Nephron progenitor cell (in vitro differentiated cells): ENCODE results near the gene ZNF581.

Experiments used
- DNase-seq: peaks from one replicate; pipeline ENCODE4 v3.0.0; 2021
- H3K27ac Mint-ChIP-seq: 2 replicates; pipeline ENCODE4 v1.8.0; 2021; ENCODE audit warnings: mild to moderate bottlenecking, moderate library complexity, mixed read lengths
- H3K27me3 Mint-ChIP-seq: 2 replicates; pipeline ENCODE4 v1.8.0; 2021; ENCODE audit warnings: mild to moderate bottlenecking, low read depth, mixed read lengths; ENCODE audit not compliant: poor library complexity
- H3K36me3 Mint-ChIP-seq: 2 replicates; pipeline ENCODE4 v1.8.0; 2021; ENCODE audit warnings: low read depth, mixed read lengths
- H3K4me1 Mint-ChIP-seq: 2 replicates; pipeline ENCODE4 v1.8.0; 2021; ENCODE audit warnings: mixed read lengths
- H3K4me3 Mint-ChIP-seq: 2 replicates; pipeline ENCODE4 v1.8.0; 2021; ENCODE audit warnings: mild to moderate bottlenecking, moderate library complexity, mixed read lengths
- H3K9me3 Mint-ChIP-seq: 2 replicates; pipeline ENCODE4 v1.8.0; 2021; ENCODE audit warnings: mild to moderate bottlenecking, moderate library complexity, mixed read lengths
- CTCF ChIP-seq: fragments of 200-600 bp; sonication (generic); IDR thresholded peaks from 2 replicates; pipeline ENCODE4 v1.5.0; 2021; ENCODE audit warnings: antibody characterized with exemption

The ZNF581 gene

GRCh38 chr19:55637534-55637933 lies 5.9 kb upstream of the ZNF581 start:
- DNase-seq: no peak
- H3K4me1 Mint-ChIP-seq: peaks cover 67% of the 10 kb centered on the region
- H3K27me3 Mint-ChIP-seq: peaks cover 9% of the 10 kb centered on the region

GRCh38 chr19:55638864-55639359 lies 4.5 kb upstream of the ZNF581 start:
- TF ChIP-seq CTCF: peak; percentile 24
- Mint-ChIP-seq H3K4me3 (peak overlapping the region; percentile 64), H3K9me3 (no peaks in the 10 kb centered on the region), H3K27me3 (peaks cover 5% of the 10 kb centered on the region), H3K27ac (no peak overlapping the region), H3K36me3 (peaks cover 13% of the 10 kb centered on the region), H3K4me1 (peaks cover 74% of the 10 kb centered on the region)
- no peak for DNase-seq

More at GRCh38 chr19:55637534-55637933, 5.9 kb upstream of the ZNF581 start:
- TF ChIP-seq CTCF: no peak
- H3K9me3 Mint-ChIP-seq: no peaks in the 10 kb centered on the region
- peaks cover 13% of the 10 kb centered on the region for H3K36me3 Mint-ChIP-seq
- H3K4me3 Mint-ChIP-seq: peak overlapping the region; percentile 47
- H3K27ac Mint-ChIP-seq: peak overlapping the region; percentile 55

GRCh38 chr19:55640043-55640576 lies 3.3 kb upstream of the ZNF581 start:
- peak overlapping the region; percentile 87 for H3K4me3 Mint-ChIP-seq
- peaks cover 13% of the 10 kb centered on the region for H3K36me3 Mint-ChIP-seq
- peaks cover 75% of the 10 kb centered on the region for H3K4me1 Mint-ChIP-seq
- peaks cover 5% of the 10 kb centered on the region for H3K27me3 Mint-ChIP-seq
- no peaks in the 10 kb centered on the region for H3K9me3 Mint-ChIP-seq
- DNase-seq: no peak
- H3K27ac Mint-ChIP-seq: peak overlapping the region; percentile 92
- no peak for TF ChIP-seq CTCF

- no peaks in the 10 kb centered on the region for H3K9me3 Mint-ChIP-seq
- H3K27me3 Mint-ChIP-seq: peaks cover under 1% of the 10 kb centered on the region
- H3K4me3 Mint-ChIP-seq: peak within 1 kb of the TSS; percentile 95
- H3K27ac Mint-ChIP-seq: peak within 1 kb of the TSS; percentile 92
- peak; percentile 75 for DNase-seq
- TF ChIP-seq CTCF: no peak
- H3K36me3 Mint-ChIP-seq: peaks cover 19% of the 10 kb centered on the region
- H3K4me1 Mint-ChIP-seq: peaks cover 75% of the 10 kb centered on the region
These were observed 2.6 kb upstream of the ZNF581 start, which contains the start of gene ZNF580 for GRCh38 chr19:55640577-55641425. Gene ZNF580, plus strand, starts transcription at chr19:55641002. Its CDS starts 1,507 bp downstream, at chr19:55642509.

GRCh38 chr19:55641426-55642152 lies 1.9 kb upstream of the ZNF581 start:
- no peaks in the 10 kb centered on the region for H3K27me3 Mint-ChIP-seq
- H3K4me3 Mint-ChIP-seq: peak overlapping the region; percentile 95
- no peak for DNase-seq

More at GRCh38 chr19:55641426-55642152, 1.9 kb upstream of the ZNF581 start:
- Mint-ChIP-seq H3K9me3 (no peaks in the 10 kb centered on the region), H3K27ac (peak overlapping the region; percentile 86), H3K36me3 (peaks cover 19% of the 10 kb centered on the region), H3K4me1 (peaks cover 67% of the 10 kb centered on the region)
- no peak for TF ChIP-seq CTCF
